ENCODE measurements around the gene UBE3C.
"Not testable (repeated sequence)": the region's sequence is repeated elsewhere in the genome, so short reads cannot be mapped to it uniquely, and the experiment has no call there.

UBE3C gene

GRCh38 chr7:157132796-157133195 is 5.9 kb upstream of the UBE3C start:
- DNase-seq = peak; percentile 61

- DNase-seq = no peak
These were observed 5.4 kb upstream of the UBE3C start for GRCh38 chr7:157133304-157133703.

GRCh38 chr7:157136372-157136771 is 2.4 kb upstream of the UBE3C start:
- DNase-seq = peak; percentile 51

GRCh38 chr7:157138101-157138423 is 664 bp upstream of the UBE3C start:
- no peak for DNase-seq

- DNase-seq = peak; percentile 69
These were observed 534 bp downstream of the UBE3C start for GRCh38 chr7:157139111-157139809.

GRCh38 chr7:157139810-157140510 is 1.2 kb downstream of the UBE3C start:
- peak; percentile 67 for DNase-seq

GRCh38 chr7:157140511-157140905 is 1.8 kb downstream of the UBE3C start:
- no peak for DNase-seq

- no peak for DNase-seq
These were observed 2.9 kb downstream of the UBE3C start for GRCh38 chr7:157141525-157142060.

- DNase-seq = no peak
These were observed 5.1 kb downstream of the UBE3C start for GRCh38 chr7:157143788-157144187.

GRCh38 chr7:157149317-157149716 is 10.6 kb downstream of the UBE3C start:
- no peak for DNase-seq

GRCh38 chr7:157150882-157151281 is 12.2 kb downstream of the UBE3C start:
- DNase-seq = no peak

GRCh38 chr7:157151626-157152339 is 13.1 kb downstream of the UBE3C start:
- no peak for DNase-seq

GRCh38 chr7:157152391-157152937 is 13.7 kb downstream of the UBE3C start:
- no peak for DNase-seq

GRCh38 chr7:157153260-157153659 is 14.5 kb downstream of the UBE3C start:
- no peak for DNase-seq

- no peak for DNase-seq
These were observed 17.2 kb downstream of the UBE3C start for GRCh38 chr7:157155959-157156358.

- no peak for DNase-seq
These were observed 19.7 kb downstream of the UBE3C start for GRCh38 chr7:157158400-157158799.

- DNase-seq = not testable (repeated sequence)
These were observed 20.8 kb downstream of the UBE3C start for GRCh38 chr7:157159537-157159936.

- DNase-seq = no peak
These were observed 21.7 kb downstream of the UBE3C start for GRCh38 chr7:157160433-157160832.

- DNase-seq = no peak
These were observed 27.3 kb downstream of the UBE3C start for GRCh38 chr7:157165987-157166386.

GRCh38 chr7:157168571-157168970 is 29.8 kb downstream of the UBE3C start:
- DNase-seq = no peak

GRCh38 chr7:157176771-157177170 is 38.0 kb downstream of the UBE3C start:
- DNase-seq = no peak

- no peak for DNase-seq
These were observed 38.7 kb downstream of the UBE3C start for GRCh38 chr7:157177333-157177982.

- no peak for DNase-seq
These were observed 39.3 kb downstream of the UBE3C start for GRCh38 chr7:157177983-157178381.
